Measurements from ENCODE around the gene DLX4.
A peak's percentile ranks its signal among the peaks of the same experiment; 100 is the strongest.

Gene DLX4

DNA sequence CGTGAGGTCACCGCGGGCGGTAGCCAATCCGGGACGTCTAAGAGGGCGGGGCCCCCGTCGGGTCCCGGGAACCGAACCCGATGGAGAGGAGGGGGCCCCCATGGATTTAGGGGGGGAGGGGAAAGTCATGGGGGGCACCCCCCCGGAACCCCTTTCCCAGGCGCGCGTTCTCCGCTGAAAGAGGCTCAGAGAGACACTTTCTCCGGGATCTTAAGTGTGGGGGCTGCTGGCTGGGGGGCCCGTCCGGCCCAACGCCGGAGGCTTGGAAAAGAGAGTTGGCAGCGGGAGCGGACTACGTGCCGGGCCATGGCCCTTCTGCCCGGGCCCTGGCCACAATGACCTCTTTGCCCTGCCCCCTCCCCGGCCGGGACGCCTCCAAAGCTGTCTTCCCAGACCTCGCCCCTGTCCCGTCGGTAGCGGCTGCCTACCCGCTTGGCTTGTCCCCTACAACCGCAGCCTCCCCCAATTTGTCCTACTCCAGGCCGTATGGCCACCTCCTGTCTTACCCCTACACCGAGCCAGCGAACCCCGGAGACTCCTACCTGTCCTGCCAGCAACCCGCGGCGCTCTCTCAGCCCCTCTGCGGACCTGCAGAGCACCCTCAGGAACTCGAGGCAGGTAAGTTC, at the start of gene DLX4:
Gene DLX4, plus strand, starts transcription at position 57 of the 626 bp plus-strand sequence. Its CDS starts 279 bp downstream, at position 336.
- no peak for DNase-seq

DNA sequence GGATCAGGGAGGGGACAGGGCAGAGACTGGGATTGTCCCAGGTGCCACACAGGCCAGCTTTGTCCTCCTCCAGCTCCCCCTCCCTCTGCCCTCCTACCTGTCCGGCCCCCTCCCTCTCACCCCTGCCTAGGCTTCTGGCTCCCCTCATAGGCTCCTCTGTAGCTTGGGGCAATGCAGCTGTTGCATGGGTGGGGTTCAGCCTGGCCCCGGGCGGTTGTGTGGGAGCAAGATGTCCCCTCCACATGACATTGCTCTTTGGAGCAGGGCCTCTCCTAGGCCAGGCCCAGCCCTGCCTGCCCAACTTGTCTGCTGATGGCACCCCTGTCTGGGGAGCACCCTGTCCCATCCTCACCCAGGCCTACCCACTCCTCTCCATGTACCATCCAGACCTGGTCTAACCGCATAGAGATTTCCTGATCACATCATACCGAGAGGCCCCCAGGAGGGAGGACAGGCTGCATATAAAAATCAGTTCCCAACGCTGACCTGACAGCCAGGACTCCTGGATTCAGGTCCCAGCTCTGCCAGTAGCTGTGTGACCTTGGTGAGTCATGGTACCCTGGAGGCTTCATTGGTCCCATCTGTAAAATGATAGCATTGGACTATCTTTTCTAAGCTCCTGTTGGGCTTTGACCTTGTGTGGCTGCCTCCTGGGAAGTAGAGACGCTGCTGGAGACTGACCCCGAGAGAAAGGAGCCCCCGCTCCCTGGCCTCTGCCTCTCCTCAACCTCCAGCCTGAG, 48.8 kb upstream of the DLX4 start:
- no peak for DNase-seq

DNA sequence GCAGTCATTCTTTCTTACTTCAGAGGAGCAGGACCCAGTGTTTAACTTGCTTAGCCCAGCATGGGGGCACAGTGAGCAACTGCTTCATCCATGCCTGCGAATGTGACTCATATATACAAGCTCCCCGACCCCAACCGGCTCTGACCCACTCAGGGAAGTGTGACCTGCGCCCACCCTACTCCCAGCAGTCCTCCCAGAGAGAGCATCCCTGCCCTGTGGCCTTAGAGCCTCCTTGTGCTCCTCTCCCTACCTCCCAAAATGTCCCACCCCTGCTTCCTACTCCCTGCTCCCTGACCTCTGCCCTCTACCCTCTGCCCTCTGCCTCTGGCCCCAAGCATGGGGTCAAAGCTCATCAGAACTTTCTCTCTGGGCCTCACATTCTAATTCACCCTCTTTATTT, 46.9 kb upstream of the DLX4 start:
- no peak for DNase-seq

DNA sequence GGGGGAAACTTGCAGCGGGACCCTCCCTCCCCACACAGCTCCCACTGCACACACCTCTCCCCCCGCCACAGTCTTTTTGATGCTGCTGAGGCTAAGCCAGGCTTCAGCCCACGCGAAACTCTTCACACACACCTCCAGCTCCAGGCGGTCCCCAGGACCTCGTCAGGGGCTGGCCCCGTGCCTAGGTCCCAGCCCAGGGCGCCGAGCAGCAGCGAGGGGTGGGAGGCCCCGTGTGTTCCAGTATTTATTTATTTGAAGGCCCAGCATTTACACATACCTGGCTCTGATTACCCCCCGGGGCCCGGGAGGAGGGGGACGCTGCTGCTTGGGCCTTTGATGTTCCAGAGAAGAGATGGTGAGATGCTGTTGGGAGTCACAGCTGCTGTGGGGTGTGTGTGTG, 44.9 kb upstream of the DLX4 start:
- DNase-seq = no peak

DNA sequence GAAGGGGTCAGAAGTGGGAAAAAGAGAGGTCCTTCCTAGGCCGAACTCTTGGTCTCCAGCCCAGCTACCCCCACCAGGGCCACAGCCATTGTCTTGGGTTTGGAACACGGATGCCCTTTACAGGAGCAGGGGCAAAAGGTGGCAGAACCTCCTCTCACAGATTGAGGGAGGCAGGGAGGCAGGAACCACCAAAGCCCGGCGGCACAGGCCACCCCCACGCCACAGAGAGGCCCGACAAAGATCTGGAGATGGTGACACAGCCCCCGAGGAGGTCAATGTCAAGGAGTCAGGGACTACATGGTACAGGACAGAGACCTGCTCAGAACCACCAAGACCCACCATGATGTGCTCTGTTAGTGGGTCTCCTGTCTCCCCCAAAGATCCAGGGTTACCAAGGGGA, 44.4 kb upstream of the DLX4 start:
- DNase-seq = no peak

GRCh38 chr17:49925921-49926320, 43.1 kb upstream of the DLX4 start:
- no peak for DNase-seq

DNA sequence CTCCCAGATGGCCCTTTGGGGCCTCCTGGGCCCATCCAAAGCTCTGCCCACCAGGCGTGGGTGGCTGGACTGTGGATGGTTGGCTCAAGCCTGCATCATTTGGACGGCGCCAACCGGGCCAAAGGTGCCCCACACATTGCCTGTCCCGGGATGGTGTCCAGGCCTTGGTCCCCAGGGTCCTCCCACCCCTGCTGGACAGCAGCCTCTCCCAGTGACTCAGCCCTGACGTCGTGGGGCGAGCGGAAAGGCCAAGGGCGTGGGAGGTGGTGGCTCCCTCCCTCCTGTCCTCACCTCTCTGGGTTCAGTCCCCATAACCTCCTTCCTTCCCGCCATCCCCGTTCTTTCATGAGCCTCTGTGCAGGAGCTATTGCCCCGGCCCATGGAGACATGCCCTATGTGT, 42.1 kb upstream of the DLX4 start:
- no peak for DNase-seq

DNA sequence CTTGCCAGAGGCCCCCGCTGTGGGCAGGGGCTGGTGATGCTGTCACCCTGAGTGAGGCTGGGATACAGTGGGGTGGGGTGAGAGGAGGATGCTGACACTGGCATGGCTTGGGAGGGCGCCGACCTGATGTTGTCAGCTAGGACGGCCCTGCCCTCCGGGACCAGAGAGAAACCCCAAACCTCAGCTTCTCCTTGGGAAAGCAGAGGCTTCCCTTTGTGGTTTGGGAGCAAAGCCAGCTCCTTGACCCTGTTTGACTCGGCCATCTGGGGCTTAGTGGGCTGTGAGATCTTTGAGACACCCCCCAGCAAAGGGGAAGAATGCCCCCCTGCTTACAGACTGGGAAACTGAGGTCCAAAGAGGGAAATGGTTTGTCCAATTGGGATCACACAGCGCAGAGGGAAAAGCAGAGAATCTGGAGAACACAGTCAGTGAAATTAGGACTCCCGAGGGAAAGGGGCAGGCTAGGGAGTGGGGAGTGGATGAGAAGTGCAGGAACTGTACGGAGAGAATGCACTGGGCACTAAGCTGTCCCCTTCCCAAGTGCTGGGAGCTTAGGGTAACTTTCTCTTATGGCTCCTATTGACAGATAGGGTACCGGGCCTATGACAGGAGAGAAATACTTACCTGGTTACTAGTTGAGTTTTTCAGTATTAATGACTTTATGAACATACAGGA, 40.7 kb upstream of the DLX4 start:
- no peak for DNase-seq

- DNase-seq = no peak
These were observed 40.0 kb upstream of the DLX4 start for GRCh38 chr17:49928837-49929475.

DNA sequence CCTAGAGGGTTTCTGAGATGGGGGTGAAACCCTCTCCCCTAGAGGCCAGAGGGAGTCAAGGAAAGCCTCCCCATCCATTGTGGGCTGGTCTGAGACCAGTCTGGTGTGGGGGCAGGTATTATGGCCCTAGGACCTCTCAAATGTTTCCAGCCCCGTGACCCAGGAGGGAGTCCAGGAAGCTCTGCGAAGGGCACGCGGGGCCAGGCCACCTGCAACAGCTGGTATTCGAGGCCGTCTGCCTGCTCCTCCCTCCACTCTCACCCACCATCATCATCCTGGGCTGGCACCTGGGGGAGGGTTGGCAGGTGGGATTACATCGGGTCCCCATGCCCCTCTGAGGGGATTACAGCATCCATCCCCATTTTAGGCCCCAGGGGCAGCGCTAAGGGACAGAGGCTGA, 38.1 kb upstream of the DLX4 start:
- DNase-seq = no peak

- peak; percentile 82 for DNase-seq
These were observed 37.4 kb upstream of the DLX4 start for GRCh38 chr17:49931416-49932137.

DNA sequence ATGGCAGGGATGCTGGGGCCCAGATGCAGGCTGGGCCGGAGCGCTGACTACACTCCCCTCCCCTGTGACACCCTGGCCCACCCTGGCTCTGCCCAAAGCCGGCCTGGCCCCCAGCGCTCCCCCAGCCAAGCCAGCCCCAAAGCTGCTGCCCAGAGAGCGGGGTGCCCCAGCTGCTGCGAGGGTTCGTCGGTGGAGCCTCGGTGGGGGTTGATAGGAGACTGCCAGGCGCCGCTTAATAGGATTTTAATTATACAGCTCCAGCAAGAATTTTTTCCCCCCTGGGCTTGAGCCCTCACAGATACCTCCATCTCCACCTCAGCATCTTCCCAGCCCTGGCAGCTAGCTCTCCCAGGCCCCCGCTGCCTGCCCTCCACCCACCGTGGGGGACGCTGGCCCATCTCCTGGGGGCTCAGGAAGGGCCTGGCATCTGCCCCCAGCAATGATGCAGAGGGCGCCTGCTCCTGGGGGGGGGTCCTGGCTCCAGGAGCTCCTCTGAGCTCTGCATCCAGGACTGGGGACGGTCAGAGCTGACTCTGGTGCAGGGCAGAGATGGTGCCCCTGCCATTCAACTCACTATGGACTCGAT, 36.8 kb upstream of the DLX4 start:
- DNase-seq = peak; percentile 92

GRCh38 chr17:49932901-49933300, 36.1 kb upstream of the DLX4 start:
- DNase-seq = no peak

DNA sequence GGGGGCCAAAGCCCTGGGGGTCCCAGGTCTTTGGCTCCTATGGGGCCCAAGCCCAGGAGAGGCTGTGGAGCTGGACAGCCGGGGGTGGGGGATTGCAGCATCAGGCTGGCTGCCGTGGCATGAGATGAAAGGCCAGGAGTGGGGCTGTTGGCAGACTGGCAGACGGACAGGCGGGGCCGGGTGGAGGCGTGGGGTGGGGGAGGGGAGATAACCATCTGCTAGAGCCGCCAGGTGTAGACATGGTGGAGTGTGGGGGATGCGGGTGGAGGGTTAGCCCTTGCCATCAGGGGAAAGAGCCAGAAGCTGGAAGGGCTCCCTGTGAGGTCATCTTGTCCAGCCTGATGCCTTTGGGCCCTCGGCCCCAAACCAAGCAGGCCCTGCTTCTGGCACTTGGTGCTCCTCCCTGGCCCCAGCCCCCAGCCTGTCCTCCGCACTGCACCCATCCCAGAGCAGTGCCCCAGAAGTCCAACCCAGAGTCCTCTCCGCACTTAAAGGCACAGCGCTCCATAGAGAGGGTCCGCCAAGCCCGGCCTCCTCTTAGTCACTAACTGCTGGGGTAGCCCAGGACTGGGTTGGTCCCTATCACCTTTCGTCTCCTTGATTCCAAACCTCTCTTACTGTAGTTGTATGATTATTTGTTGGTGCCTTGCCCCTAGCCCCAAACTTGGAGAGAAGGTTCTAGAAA, 33.3 kb upstream of the DLX4 start:
- DNase-seq = peak; percentile 29

DNA sequence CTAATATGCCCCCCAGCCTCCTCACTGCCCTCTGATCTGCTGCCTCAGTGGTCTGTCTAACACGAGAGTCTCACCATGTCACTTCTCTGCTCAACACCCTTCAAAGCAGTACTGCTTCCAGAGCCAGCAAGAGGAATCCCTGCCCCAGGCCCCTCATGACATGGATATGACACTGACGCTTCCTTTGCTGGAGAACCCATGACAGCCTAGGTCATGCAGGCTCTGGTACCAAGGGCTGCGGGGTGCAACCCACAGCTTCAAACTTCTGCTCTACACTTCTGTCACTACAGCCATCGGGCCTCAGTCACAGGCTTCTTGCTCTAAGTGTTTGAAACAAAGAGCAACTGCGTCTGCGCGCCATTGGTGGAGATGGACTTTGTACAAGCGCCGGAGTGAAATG, 32.6 kb upstream of the DLX4 start:
- no peak for DNase-seq

DNA sequence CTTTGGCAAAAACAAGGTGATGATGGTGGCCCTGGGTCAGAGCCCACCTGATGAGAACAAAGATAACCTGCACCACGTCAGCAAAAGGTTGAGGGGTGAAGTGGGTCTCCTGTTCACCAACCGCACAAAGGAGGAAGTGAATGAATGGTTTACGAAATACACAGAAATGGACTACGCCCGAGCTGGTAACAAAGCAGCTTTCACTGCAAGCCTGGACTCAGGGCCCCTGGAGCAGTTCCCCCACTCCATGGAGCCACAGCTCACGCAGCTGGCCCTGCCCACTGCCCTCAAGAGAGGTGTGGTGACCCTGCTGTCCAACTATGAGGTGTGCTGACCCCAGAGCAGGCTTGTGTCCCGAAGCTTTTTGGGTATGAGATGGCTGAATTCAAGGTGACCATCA, 29.7 kb upstream of the DLX4 start:
- DNase-seq = no peak

DNA sequence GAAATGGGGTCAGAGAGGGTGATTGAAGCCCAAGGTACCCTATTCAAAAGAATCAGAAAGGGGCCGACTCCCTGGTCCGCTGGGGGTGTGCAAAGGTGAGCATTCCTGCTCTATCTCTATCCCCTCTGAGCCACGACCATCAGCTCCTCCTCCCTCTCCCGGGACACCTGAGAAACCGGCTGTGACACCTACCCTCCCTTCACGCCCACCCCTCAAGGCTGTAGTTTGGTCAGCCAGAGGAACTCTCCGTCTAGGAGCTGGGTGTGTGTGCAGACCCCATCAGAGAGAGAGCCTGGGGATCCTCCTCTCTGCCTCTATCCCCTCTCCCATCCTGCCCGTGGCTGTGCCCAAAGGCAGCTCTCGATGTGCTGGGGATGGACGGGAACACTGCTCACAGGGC, 27.6 kb upstream of the DLX4 start:
- no peak for DNase-seq

DNA sequence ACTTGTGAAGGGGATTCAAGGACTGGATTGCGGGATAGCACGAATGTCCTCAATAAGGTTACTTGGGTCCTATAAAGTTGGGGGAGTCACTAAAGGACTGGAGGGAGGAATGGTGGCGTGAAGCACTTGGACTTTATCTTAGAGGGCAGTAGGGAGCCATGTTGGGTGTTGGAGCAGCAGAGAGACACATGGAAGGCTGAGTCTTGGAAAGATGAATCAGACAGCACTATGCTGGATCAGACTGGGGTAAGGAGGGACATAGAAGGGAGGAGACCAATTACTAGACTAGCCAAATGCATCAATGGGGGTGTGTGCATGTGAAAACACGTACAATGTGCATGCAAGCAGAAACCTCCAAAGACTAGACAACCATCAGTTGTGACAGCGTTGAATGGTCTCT, 26.0 kb upstream of the DLX4 start:
- no peak for DNase-seq

DNA sequence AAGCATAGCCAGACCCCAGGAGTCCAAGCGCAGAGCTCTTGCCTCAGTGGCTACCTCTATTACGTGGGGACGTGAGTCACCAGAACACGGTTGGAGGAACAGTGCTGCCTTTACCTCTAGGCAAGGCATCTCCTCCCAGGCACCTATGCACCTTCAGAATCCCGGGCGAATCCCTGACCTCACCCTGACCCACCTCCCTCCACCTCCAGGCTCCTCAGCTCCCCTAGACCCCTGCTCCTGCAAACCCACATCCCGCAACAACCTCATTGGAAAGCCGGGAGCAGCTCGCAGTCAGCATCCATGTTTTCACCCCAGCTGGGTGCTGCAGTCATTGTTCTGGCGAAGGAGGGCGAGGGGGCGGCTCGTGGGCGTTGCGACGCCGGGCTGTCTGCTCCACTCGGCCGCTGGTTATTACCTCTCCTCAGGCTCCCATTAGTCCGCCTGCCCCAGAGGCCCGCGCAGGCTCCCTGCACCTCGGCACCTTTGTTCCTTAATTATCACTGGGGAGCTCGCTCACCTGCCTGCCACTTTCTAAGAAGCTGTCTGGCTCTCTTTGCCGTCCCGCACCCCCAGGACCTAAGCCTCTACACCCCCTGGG, 24.6 kb upstream of the DLX4 start:
- peak; percentile 86 for DNase-seq

DNA sequence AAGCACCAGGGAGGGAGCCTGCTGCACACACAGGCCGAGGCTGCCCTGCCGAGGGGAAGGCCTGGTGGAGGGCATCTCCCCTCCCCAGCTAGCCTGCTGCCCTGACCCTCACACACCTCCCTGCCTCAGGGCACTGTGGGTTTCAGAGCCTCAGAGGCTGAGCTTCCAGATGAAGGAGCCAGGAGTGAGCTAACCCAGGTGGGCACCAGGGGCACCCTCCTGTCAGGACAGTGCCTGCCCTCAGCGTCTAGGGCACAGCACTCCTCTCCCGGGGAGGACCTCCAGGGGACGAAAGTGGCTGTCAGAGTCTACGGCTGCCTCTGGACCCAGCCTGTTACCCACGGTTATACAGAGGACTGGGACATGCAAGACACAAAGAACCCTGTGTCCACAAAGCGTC, 22.8 kb upstream of the DLX4 start:
- DNase-seq = no peak

GRCh38 chr17:49946964-49947584, 21.9 kb upstream of the DLX4 start:
- no peak for DNase-seq

Data from NCI-H2227 treated with DMSO at 0.1 percent for 48 hours (cell line).